Spleen (tissue), 11 donors: ENCODE data around the gene DPYD. TPM values are rescaled to one million over a fixed set of nuclear protein-coding genes. Genes with fewer than 3 reads are reported as not detected.

Source experiments
- DNase-seq: peaks from one replicate; pipeline ENCODE4 v3.0.0-alpha.2; 2020
- H3K27ac ChIP-seq, 8 donors: fragments of 200-600 bp; sonication (generic) in 7 of 8; 1 replicate in 4 of 8; 2 replicates in 4 of 8; pipeline versions ENCODE4 v1.5.0 to v1.8.0; 2016 to 2021; ENCODE audit warnings: inconsistent platforms in 4 of 8, mild to moderate bottlenecking in 4 of 8, moderate library complexity in 1 of 8
- H3K27me3 ChIP-seq, 7 donors: fragments of 200-600 bp; sonication (generic) in 6 of 7; replicated peaks in 1 of 7; 1 replicate in 4 of 7; 2 replicates in 3 of 7; pipeline versions ENCODE4 v1.5.0 to v1.8.0; 2016 to 2021; ENCODE audit warnings: inconsistent platforms in 3 of 7, mild to moderate bottlenecking in 1 of 7
- H3K36me3 ChIP-seq, 6 donors: fragments of 200-600 bp; sonication (generic) in 5 of 6; 1 replicate in 4 of 6; 2 replicates in 2 of 6; pipeline versions ENCODE4 v1.5.0 to v1.8.0; 2016 to 2021; ENCODE audit warnings: inconsistent platforms in 2 of 6
- H3K4me1 ChIP-seq, 6 donors: fragments of 200-600 bp; sonication (generic) in 5 of 6; 1 replicate in 3 of 6; 2 replicates in 3 of 6; pipeline versions ENCODE4 v1.5.0 to v1.8.0; 2016 to 2021; ENCODE audit warnings: inconsistent platforms in 3 of 6
- H3K4me3 ChIP-seq, 8 donors: fragments of 200-600 bp; sonication (generic) in 7 of 8; 1 replicate in 4 of 8; 2 replicates in 4 of 8; pipeline versions ENCODE4 v1.5.0 to v1.8.0; 2016 to 2021; ENCODE audit warnings: inconsistent platforms in 4 of 8, mild to moderate bottlenecking in 4 of 8, moderate library complexity in 2 of 8
- H3K9me3 ChIP-seq, 8 donors: fragments of 200-600 bp; sonication (generic) in 7 of 8; 1 replicate in 4 of 8; 2 replicates in 4 of 8; pipeline versions ENCODE4 v1.5.0 to v1.8.0; 2016 to 2021; ENCODE audit warnings: inconsistent platforms in 4 of 8
- CTCF ChIP-seq, 11 experiments: fragments of 200-600 bp in 7 of 11; fragments of 450-650 bp in 4 of 11; sonication (generic) in 4 of 11; IDR thresholded peaks in 8 of 11; conservative IDR thresholded peaks in 3 of 11; 1 replicate in 7 of 11; 2 replicates in 4 of 11; pipeline versions ENCODE4 v1.4.0 to v1.8.0; 2016 to 2021; ENCODE audit warnings: antibody characterized with exemption in 11 of 11, inconsistent platforms in 4 of 11, mild to moderate bottlenecking in 1 of 11
- POLR2A ChIP-seq, 3 donors: fragments of 450-650 bp; IDR thresholded peaks; one replicate each; pipeline ENCODE4 v1.5.1; 2017; ENCODE audit warnings: antibody characterized with exemption in 3 of 3, mild to moderate bottlenecking in 1 of 3
- POLR2AphosphoS5 ChIP-seq, 3 donors: sonication (generic); formaldehyde crosslinking; IDR thresholded peaks; one replicate each; pipeline ENCODE4 v1.5.1; 2017; ENCODE audit warnings: antibody characterized with exemption in 3 of 3
- WGBS, 5 donors: extraction: QIAGEN DNeasy Blood & Tissue Kit in 3 of 5; methylation state at CpG; one replicate each; pipeline versions ENCODE4 v1.1.5 to v1.1.7; 2013 to 2018; 5-methylcytosine and 5-hydroxymethylcytosine counted together
- intact Hi-C: fragments of 100-400 bp; cut with DNase I; formaldehyde crosslinking; loops from one replicate; pipeline ENCODE4 v1.15.0; 2023; ENCODE audit warnings: low total_unique reads
- polyA plus RNA-seq, 3 donors: library from polyadenylated mRNA; stranded (reverse); fragments of 200-250 nt; gene quantifications; one replicate each; pipeline ENCODE4 v1.2.1, GENCODE V29; 2013
- total RNA-seq, 7 donors: library from RNA; depleted of rRNA in 3 of 7; stranded (reverse); fragments of >200 nt in 3 of 7; fragmentation: NEBNext Ultra II Directional in 4 of 7; extraction: Animal tissue kit (Norgen Biotek cat#: 25700) in 4 of 7; gene quantifications; one replicate each; pipeline versions ENCODE4 v1.1.0 to v1.2.1, GENCODE V29; 2016 to 2021
- donor health status: healthy with polysubstance abuse.
- donor health status: DM: no; HTN: no; CAD: no; lungs with moderate emphysema.
- donor health status: DM: no; HTN: no; CAD: no.
- donor health status: Bipolar disorder and iron deficiency.
- donor health status: healthy.
- donor health status: DM: no; HTN: no; CAD: no.
- donor health status: DM: yes; HTN: yes; CAD: no.

The DPYD gene
- total and polyA plus RNA-seq, 10 donors = 7.3 to 114 (median 92.3) TPM

DNA sequence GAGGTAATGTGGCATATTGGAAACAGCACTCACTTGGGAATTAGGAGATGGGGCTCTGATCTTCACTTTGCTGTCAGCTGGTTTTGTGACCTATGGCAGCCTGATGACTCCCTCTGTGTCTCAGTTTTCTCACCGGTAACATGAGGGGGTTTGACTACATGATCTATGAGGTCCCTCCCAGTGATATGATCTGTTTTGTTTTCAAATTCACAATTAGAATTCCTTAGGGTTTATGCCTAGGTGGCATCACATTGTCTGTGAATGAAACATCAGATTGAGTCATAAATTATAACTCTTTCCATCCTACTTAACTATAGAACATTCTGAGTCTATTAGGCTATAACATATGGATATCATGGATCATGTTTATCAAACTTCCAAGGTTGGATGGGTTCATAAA lies 812.7 kb downstream of the DPYD start:
- H3K27me3 ChIP-seq = no peaks in the 10 kb centered on the region
- H3K4me3 ChIP-seq = no peak overlapping the region
- no peak for TF ChIP-seq POLR2A (IDR thresholded peaks at IDR 0.05)
- no peak for TF ChIP-seq CTCF (IDR thresholded peaks at IDR 0.05 in 8 of 11, conservative IDR thresholded peaks at IDR 0.05 in 3 of 11)
- no peak for TF ChIP-seq POLR2AphosphoS5 (IDR thresholded peaks at IDR 0.05)
- intact Hi-C loops = no loop called here
- H3K36me3 ChIP-seq = peaks cover 0 to 16% (median 2%) of the 10 kb centered on the region in 6 donors
- DNase-seq = no peak
- H3K27ac ChIP-seq = no peak overlapping the region
- 81 to 94% (median 84%) methylated on average over 1 of the region's 1 CpG for WGBS, 5 donors
- H3K9me3 ChIP-seq = peaks cover 0 to 10% (median 1%) of the 10 kb centered on the region in 8 donors
- H3K4me1 ChIP-seq = no peaks in the 10 kb centered on the region

DNA sequence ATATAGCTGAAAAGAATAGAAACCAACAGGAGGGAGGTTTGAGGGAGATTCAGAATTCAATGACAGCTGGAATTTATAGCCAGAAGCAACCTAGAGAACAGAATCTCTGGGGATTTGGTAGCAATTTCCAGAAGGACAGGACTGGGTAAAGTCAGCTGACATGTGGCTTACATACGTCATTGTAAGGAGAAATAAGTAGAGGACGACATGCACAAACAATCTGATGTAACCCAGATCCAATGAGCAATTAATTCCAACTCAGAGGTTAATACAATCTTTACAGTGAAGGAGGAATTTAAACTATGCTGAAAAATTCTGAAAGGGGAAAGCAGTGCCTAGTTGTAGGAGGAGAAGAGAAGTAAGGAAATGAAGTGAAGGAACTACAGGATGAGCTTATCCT lies 815.3 kb downstream of the DPYD start:
- no peak for TF ChIP-seq POLR2A (IDR thresholded peaks at IDR 0.05)
- no peak for TF ChIP-seq POLR2AphosphoS5 (IDR thresholded peaks at IDR 0.05)
- TF ChIP-seq CTCF (IDR thresholded peaks at IDR 0.05 in 8 of 11, conservative IDR thresholded peaks at IDR 0.05 in 3 of 11) = no peak
- H3K36me3 ChIP-seq = peaks cover 0 to 9% (median 2%) of the 10 kb centered on the region in 6 donors
- 77 to 91% (median 89%) methylated on average over 2 of the region's 2 CpGs for WGBS, 5 donors
- no peak for DNase-seq
- H3K9me3 ChIP-seq = peaks cover 0 to 10% (median 1%) of the 10 kb centered on the region in 8 donors
- intact Hi-C loops = no loop called here
- H3K27ac ChIP-seq = no peak overlapping the region
- H3K4me1 ChIP-seq = no peaks in the 10 kb centered on the region
- H3K4me3 ChIP-seq = no peak overlapping the region
- no peaks in the 10 kb centered on the region for H3K27me3 ChIP-seq

GRCh38 chr1:97101509-97101908 lies 819.3 kb downstream of the DPYD start:
- H3K27me3 ChIP-seq = no peaks in the 10 kb centered on the region
- no peak for DNase-seq
- peaks cover 0 to 38% (median 15%) of the 10 kb centered on the region in 6 donors for H3K36me3 ChIP-seq
- no peak overlapping the region for H3K27ac ChIP-seq
- H3K4me3 ChIP-seq = no peak overlapping the region
- H3K9me3 ChIP-seq = peaks cover 0 to 10% (median 1%) of the 10 kb centered on the region in 8 donors
- no peaks in the 10 kb centered on the region for H3K4me1 ChIP-seq
- WGBS, 5 donors = 95 to 98% (median 97%) methylated on average over 2 of the region's 2 CpGs
- intact Hi-C loops = no loop called here
- TF ChIP-seq CTCF (IDR thresholded peaks at IDR 0.05 in 8 of 11, conservative IDR thresholded peaks at IDR 0.05 in 3 of 11) (no peak), POLR2A (IDR thresholded peaks at IDR 0.05) (no peak), POLR2AphosphoS5 (IDR thresholded peaks at IDR 0.05) (no peak)

DNA sequence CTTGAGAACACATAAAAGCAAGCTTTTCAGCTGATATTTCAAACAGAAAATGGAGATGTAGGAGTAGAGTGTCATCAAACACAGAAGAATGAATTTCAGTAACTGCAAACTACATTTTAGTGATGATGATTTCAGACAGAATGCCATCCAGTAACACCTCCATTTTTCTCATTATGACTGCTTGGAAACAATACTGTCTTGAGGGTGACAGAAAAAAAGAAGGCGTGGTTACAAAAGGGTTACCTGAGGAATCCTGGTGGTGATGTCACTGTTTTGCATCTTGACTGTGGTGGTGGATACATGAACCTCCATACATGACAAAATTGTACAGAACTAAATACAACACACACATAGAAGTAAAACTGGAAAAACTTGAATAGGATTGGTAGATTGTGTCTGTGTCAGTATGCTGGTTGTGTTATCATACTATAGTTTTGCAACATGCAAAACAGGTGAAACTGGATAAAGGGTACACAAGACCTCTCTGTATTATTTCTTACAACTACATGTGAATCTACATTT lies 823.4 kb downstream of the DPYD start:
- H3K36me3 ChIP-seq = peaks cover 0 to 39% (median 14%) of the 10 kb centered on the region in 6 donors
- H3K4me1 ChIP-seq = no peaks in the 10 kb centered on the region
- DNase-seq = no peak
- no peak for TF ChIP-seq POLR2A (IDR thresholded peaks at IDR 0.05)
- TF ChIP-seq POLR2AphosphoS5 (IDR thresholded peaks at IDR 0.05) = no peak
- no peak for TF ChIP-seq CTCF (IDR thresholded peaks at IDR 0.05 in 8 of 11, conservative IDR thresholded peaks at IDR 0.05 in 3 of 11)
- intact Hi-C loops = no loop called here
- no peak overlapping the region for H3K27ac ChIP-seq
- H3K27me3 ChIP-seq = no peaks in the 10 kb centered on the region
- 91 to 98% (median 93%) methylated on average over 1 of the region's 1 CpG for WGBS, 5 donors
- H3K9me3 ChIP-seq = no peaks in the 10 kb centered on the region
- H3K4me3 ChIP-seq = no peak overlapping the region
